Ishikawa (cell line): ENCODE measurements around the gene TMEM238.

Experiments
- CREB1 ChIP-seq: IDR thresholded peaks from 2 replicates; pipeline ENCODE4 v1.6.1; 2012; ENCODE audit warnings: low read depth
- RAD21 ChIP-seq: IDR thresholded peaks from 2 replicates; pipeline ENCODE4 v1.6.1; 2012; ENCODE audit warnings: low read depth
- TCF12 ChIP-seq: IDR thresholded peaks from 2 replicates; pipeline ENCODE4 v1.6.1; 2012; ENCODE audit warnings: low read depth

- TF ChIP-seq CREB1 (no peak), RAD21 (no peak), TCF12 (no peak)
These were observed 47.1 kb upstream of the TMEM238 start for GRCh38 chr19:55431183-55431582.
